GM10266 (cell line): ENCODE results near the gene FSTL3.

ENCODE experiments used
- DNase-seq: peaks from one replicate; pipeline ENCODE4 v3.0.0; 2012; ENCODE audit errors: extremely low spot score
- CTCF ChIP-seq: IDR thresholded peaks from 2 replicates; pipeline ENCODE4 v1.5.1; 2012; ENCODE audit warnings: mild to moderate bottlenecking, low read depth; ENCODE audit not compliant: control insufficient read depth, insufficient read depth; ENCODE audit errors: missing control alignments

The FSTL3 gene

GRCh38 chr19:676007-676338 is 219 bp upstream of the FSTL3 start:
- TF ChIP-seq CTCF = no peak
- DNase-seq = no peak

DNA sequence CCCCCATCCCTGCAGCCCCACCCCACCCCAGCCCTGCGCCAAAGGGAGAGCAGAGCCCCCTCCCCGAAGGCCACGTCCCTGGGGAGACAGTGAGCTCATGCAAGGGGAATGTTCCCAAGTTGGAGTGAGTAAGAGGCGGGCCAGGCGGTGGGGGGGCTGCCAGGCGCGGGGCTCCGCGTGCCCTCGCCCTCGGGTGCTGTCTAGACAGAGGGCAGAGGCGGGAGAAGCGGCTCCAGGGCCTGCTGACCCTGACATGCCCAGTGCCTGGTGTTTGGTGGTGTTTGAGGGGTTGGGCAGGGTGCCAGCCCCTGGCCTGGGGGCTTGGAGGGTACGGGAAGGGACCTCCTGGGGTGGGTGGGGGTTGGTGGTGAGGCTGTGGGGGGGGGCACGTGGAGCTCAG is 1.0 kb downstream of the FSTL3 start:
- no peak for TF ChIP-seq CTCF
- no peak for DNase-seq

- DNase-seq = no peak
- no peak for TF ChIP-seq CTCF
These were observed 1.6 kb downstream of the FSTL3 start for GRCh38 chr19:677601-678436.

DNA sequence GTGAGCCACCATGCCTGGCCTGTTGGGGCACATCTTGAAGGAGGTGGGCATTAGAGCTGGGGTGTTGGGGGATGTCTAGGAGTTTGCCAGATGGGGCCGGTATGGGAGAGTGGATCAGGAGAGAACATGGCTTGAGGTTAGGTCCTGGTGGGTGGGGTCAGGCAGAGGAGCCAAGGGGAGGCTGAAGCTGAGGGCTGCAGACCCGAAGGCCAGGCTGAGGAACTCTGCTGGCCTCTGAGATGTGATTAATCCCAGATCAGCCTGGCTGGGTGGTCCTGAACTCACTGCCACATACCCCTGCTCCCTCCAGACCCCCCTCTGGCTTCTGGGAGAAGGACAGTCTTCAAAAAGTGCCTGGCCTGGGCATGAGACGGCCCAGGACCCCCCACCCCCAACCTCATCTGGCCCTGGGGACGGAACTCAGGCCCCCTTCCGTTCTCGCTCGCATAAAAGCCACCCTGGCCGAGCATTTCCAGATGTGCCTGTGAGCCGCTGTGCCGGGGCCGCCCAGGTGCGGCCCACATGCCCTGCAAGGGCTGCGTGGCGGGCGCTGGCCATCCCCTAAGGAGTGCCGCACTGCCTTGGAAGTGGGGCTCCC is 2.7 kb downstream of the FSTL3 start:
- DNase-seq = no peak
- TF ChIP-seq CTCF = no peak

GRCh38 chr19:679418-680286 is 3.5 kb downstream of the FSTL3 start:
- peak; percentile 77 for DNase-seq
- no peak for TF ChIP-seq CTCF

DNA sequence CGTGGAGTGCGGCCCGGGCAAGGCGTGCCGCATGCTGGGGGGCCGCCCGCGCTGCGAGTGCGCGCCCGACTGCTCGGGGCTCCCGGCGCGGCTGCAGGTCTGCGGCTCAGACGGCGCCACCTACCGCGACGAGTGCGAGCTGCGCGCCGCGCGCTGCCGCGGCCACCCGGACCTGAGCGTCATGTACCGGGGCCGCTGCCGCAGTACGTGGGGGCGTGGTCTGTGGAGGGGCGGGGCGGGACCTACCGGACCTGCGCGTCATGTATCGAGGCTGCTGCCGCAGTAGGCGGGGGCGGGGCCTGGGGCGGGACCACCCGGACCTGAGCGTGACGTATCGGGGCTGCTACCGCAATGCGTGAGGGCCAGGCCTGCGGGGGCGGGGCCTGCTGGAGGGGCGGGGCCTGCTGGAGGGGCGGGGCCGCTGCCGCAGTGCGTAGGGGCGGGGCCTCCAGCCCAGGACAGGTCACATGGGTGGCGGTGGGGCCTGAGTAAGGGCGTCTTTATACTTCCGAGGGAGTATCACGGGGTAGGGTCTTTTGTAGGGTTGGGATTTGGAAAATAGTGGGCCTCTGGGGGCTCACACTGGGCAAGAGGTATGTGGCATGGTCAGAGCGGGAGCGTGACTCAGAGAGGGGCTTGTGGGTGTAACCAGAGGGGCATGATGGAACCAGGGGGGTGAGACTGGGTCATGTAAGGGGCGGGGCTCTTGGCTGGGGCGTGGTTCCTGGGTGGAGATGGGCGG is 4.3 kb downstream of the FSTL3 start:
- DNase-seq = peak; percentile 100
- TF ChIP-seq CTCF = peak; percentile 78
